Measurements from ENCODE around the gene TLX2.
"Not testable (repeated sequence)": the region's sequence is repeated elsewhere in the genome, so short reads cannot be mapped to it uniquely, and the experiment has no call there.

The TLX2 gene

GRCh38 chr2:74514368-74515270 is at the start of gene TLX2:
TSS of gene TLX2 (plus strand) at chr2:74514450. CDS start at chr2:74514807, 357 bp downstream.
- in situ Hi-C loops (cut with MboI; ENCODE audit: low sequenced_read_pairs) = no loop called here

- in situ Hi-C loops (cut with MboI; ENCODE audit: low sequenced_read_pairs) = not testable (repeated sequence)
Measured at GRCh38 chr2:74470742-74471141, 43.5 kb upstream of the TLX2 start.

DNA sequence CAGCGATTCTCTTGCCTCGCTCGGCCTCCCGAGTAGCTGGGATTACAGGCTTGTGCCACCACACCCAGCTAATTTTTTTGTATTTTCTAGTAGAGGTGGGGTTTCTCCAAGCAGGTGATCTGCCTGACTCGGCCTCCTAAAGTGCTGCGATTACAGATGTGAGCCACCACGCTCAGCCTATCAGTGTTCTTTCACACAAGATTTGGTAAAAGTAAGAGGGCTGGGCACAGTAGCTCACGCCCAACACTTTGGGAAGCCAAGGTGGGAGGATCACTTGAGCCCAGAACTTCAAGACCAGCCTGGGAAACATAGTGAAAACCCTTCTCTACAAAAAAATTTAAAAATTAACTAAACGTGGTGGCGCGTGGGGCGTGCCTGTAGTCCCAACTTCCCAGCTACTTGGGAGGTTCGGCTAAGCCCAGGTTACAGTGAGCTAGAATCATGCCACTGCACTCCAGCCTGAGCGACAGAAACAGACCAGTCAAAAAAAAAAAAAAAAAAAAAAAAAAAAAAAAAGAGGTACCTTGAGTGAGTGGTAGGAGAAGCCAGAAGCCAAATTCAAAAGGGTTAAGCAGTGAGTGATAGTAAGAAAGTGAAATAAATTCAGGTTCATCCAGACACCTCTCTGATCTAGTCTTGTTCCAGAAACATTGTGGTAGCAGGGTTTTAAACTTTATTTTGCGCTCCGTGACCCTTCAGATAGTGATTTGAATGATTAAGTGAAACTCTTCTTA is 42.8 kb upstream of the TLX2 start:
- in situ Hi-C loops (cut with MboI; ENCODE audit: low sequenced_read_pairs) = no loop called here

GRCh38 chr2:74472086-74472944 is 41.9 kb upstream of the TLX2 start, which contains the start of gene MRPL53:
TSS of gene MRPL53 (minus strand) at chr2:74472680. CDS start at chr2:74472660, 20 bp downstream.
- in situ Hi-C loops (cut with MboI; ENCODE audit: low sequenced_read_pairs) = no loop called here

DNA sequence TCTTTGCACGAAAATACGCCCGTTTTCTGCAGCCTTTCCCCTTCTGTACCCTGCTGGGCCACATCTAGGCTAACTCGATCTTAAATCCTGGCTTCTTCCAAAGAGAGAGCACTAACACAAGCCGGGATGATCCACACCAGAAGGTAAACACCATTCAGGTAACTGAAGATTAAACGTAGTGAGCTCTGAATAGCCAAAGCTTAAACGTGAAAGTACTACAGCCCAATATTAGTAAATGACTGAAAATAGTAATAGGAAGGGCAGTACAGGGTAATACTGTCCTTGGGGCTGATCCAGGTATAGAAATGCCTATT is 41.3 kb upstream of the TLX2 start:
- in situ Hi-C loops (cut with MboI; ENCODE audit: low sequenced_read_pairs) = no loop called here

DNA sequence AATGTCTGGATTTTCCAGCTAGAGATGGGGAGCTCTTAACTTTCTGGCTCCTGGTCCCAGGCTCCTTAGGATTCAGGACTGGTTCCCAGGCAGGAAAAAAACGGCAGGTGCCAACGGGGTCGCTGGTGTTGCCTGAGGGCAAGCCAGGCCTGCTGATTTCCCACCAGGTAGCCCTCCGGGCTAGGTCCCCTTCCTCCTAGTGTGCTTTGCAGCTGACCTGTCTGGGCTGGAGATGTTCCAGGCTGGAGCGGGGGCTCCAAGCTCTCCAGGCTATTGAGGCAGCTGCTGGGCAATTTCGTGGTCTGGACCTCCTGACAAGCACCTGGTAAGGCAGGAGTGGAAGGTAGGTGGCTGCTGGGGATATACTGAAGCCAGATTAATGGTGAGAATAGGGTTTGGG is 39.8 kb upstream of the TLX2 start:
- in situ Hi-C loops (cut with MboI; ENCODE audit: low sequenced_read_pairs) = no loop called here

GRCh38 chr2:74474899-74475298 is 39.4 kb upstream of the TLX2 start:
- in situ Hi-C loops (cut with MboI; ENCODE audit: low sequenced_read_pairs) = loop anchor here (25.0 kb wide), 1 partner anchor 112 kb away; no protein-coding TSS in a partner anchor

GRCh38 chr2:74481431-74481830 is 32.8 kb upstream of the TLX2 start:
- in situ Hi-C loops (cut with MboI; ENCODE audit: low sequenced_read_pairs) = loop anchor here (25.0 kb wide), 1 partner anchor 106 kb away; no protein-coding TSS in a partner anchor

DNA sequence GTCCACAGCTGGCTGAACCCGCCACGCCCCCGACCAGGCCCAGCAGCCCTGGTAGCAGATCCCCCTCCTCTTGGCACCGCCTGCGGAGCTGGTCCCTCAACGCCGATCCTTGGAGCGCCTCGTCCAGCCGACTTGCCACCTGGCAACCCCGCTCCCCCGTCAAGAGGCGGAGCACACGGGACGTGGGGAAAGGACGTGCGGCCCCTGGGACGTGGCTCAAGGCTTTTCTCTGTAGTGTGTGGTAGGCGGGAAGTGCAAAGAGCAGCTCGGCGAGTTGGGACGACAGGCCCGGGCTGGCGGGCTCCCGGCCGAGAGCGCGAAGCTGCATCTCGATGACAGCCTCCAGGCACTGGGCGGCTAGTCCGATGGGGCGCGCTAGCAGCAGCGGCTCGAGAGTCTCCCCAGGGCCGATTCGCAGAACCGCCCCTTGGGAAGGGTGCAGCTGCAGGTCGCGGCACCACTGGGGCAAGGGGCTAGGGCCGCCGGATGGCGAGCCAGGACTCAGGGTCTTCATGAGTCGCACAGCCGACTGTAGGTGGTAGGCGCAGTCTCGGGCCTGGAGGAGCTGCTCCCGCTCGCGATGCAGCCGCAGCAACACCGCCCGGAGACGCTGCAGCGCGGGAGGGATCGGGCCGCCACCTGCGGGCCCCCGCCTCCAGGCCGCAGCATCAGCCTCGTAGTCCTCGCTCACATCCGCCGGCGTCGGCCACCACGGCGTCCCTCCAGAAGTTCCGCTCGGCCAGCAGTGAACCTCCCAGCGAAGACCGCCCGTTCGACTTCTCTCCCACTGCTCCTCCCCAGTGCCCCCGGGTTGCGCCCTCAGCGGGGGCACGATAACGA is 32.1 kb upstream of the TLX2 start:
- in situ Hi-C loops (cut with MboI; ENCODE audit: low sequenced_read_pairs) = loop anchor here (25.0 kb wide), 1 partner anchor 105 kb away; no protein-coding TSS in a partner anchor

DNA sequence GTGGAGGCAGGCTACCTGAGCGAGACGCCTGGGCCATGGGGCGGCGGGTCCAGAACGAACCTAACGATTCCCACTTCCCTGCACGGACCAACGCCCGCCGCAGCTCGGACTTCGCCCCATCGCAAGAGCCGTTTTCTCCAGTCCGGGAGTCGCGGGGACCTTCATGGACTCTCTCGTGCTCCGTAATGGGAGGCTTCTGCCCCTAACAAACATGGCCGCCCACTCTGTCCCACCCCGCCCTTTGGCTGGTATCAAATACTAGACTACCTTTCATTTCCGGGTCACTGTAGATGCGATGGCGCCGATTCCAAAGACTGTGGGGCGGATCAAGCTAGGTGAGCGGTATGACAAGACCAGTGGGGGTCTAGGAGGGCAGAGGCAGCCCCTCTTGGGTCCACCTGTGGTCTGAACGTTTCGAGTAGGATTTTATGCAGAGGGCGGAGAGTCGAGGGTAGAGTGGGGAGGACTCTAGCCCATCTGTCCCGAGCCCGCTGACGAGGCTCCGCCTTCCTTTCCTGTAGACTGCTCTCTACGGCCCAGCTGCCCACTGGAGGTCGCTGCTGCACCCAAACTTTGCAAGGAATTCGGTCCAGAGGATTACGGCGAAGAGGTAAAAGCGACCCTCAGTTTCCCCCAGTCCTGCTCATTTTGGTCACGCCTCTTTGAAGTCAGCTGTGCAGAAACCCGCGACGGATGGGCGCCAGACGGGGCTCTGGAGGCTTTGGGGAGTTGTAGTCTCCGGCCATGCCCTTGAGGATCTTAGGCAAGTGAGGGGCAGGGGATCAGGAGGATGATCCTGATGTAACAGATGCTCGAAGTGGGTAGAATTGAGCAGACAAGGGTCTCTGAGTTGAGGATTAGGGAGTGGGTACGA is 31.2 kb upstream of the TLX2 start, which contains the start of the genes CCDC142 and TTC31:
Gene CCDC142 (minus strand): TSS at position 198 of the 874 bp plus-strand sequence. CDS start 161 bp downstream, at position 37.
Gene TTC31 (plus strand): TSS at position 281 of the 874 bp plus-strand sequence. CDS start 15 bp downstream, at position 296.
- in situ Hi-C loops (cut with MboI; ENCODE audit: low sequenced_read_pairs) = loop anchor here (25.0 kb wide), 1 partner anchor 104 kb away; no protein-coding TSS in a partner anchor

- in situ Hi-C loops (cut with MboI; ENCODE audit: low sequenced_read_pairs) = loop anchor here (25.0 kb wide), 1 partner anchor 104 kb away; no protein-coding TSS in a partner anchor
Measured at GRCh38 chr2:74483675-74484164, 30.5 kb upstream of the TLX2 start.

GRCh38 chr2:74486141-74486540 is 28.1 kb upstream of the TLX2 start:
- in situ Hi-C loops (cut with MboI; ENCODE audit: low sequenced_read_pairs) = loop anchor here (25.0 kb wide), 1 partner anchor 101 kb away; no protein-coding TSS in a partner anchor

DNA sequence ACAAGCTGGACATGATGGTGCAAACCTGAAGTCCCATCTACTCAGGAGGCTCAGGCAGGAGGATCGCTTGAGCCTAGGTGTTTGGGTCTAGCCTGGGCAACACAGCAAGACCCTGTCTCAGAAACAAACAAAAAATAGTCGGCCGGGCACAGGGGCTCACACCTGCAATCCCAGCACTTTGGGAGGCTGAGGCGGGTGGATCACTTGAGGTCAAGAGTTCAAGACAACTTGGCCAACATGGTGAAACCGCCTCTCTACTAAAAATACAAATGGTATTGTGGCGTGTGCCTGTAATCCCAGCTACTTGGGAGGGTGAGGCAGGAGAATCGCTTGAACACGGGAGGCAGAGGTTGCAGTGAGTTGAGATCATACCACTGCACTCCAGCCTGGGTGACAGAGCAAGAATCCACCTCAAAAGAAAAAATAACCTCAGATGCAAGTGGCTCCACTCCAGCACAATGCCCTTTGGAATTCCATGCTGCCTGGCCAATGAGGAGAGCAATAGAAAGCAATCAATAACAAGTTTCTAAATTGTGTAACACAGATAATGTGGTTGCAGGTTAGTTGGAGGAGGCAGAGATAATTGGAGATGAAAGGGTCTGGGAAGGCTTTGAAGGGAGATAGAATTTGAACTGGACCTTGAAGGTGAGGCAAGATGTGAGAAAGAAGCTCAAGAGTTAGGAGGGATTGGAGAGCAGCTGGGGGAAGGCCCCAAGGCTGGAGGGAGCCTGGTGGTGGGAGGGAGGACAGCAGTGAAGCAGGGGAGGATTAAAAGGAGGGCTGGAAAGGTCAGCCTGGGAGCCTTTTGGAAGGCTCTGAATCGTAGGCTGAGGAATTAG is 25.4 kb upstream of the TLX2 start:
- in situ Hi-C loops (cut with MboI; ENCODE audit: low sequenced_read_pairs) = loop anchor here (25.0 kb wide), 1 partner anchor 98 kb away; no protein-coding TSS in a partner anchor

- in situ Hi-C loops (cut with MboI; ENCODE audit: low sequenced_read_pairs) = loop anchor here (25.0 kb wide), 1 partner anchor 97 kb away; no protein-coding TSS in a partner anchor
Measured at GRCh38 chr2:74489906-74490305, 24.3 kb upstream of the TLX2 start.

- in situ Hi-C loops (cut with MboI; ENCODE audit: low sequenced_read_pairs) = loop anchor here (25.0 kb wide), 1 partner anchor 95 kb away; no protein-coding TSS in a partner anchor
Measured at GRCh38 chr2:74491648-74492544, 22.4 kb upstream of the TLX2 start.

GRCh38 chr2:74493546-74493945 is 20.7 kb upstream of the TLX2 start:
- in situ Hi-C loops (cut with MboI; ENCODE audit: low sequenced_read_pairs) = loop anchor here (25.0 kb wide), 1 partner anchor 94 kb away; no protein-coding TSS in a partner anchor

Measured in HL-60/S4 treated with phorbol 12-myristate 13-acetate at 8.2 ng/mL for 4 days and 3 days (cell line).